Stimulated activated CD8-positive, alpha-beta memory T cell treated with anti-CD3 and anti-CD28 coated beads, Interleukin-12 subunit alpha, Interleukin-12 subunit beta, amount 100 ng/mL, for 24 hours (primary cell): ENCODE measurements around the gene HOPX.
A peak's percentile ranks its signal among the peaks of the same experiment; 100 is the strongest.
"Not testable (repeated sequence)": the region's sequence is repeated elsewhere in the genome, so short reads cannot be mapped to it uniquely, and the experiment has no call there.

Experiments
- DNase-seq: peaks from one replicate; pipeline ENCODE4 v3.0.0-alpha.2; 2020; ENCODE audit errors: extremely low read depth

The HOPX gene

DNA sequence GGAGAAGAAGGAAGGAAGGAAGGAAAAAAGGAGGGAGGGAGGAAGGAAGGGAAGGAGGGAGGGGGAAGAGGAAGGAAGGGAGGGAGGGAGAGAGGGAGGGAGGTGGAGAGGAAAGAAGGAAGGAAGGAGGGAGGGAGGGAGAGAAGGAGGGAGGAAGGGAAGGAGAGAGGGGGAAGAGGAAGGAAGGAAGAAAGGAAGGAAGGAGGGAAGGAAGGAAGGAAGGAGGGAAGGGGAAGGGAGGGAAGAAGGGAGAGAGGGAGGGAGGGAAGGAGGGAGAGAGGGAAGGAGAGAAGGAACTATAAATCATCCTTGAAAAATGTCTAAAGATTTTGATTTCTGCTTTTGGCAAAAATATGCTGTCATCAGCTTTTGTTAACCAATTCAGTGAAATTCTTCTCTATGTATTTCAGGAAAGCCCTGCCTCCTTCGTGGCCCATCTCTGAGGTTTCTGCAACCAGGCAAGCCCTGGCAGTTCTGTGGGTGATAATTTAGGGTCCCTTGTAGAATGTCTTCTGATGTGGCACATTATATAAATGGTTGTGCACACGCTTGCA, 7.1 kb upstream of the HOPX start:
- DNase-seq: no peak

DNA sequence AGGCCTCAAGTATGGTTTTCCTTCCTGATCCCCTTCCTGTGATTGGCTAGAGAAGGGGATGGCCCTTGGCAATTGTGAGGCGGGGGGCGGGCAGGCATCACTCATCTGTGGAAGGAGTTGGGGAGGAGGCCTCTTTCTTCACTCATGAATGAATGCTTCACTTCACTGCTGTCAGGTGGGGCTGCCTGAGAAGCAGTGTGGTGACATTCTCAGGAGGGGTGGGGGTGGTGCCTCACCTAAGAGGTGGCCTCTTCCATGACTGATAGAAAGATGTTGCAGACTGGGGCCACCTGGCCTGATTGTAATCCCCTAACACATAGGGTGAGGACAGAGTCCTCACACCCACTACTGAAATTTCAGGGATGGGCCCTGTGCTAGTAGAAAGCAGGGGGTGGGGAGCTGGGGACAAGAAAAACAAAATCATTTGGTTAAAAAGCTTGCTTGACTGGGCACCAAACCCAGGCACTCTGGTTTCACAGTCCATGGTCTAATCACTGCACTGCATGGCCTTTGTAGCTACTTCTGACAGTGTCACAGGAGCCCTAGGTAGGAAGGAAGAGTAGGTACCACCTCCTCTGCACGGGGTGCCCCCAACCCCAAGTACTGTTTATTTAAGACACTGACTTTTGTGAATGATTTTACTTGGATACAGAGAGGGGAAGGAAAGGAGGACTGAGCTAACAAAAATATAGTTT, 5.6 kb upstream of the HOPX start:
- no peak for DNase-seq

DNA sequence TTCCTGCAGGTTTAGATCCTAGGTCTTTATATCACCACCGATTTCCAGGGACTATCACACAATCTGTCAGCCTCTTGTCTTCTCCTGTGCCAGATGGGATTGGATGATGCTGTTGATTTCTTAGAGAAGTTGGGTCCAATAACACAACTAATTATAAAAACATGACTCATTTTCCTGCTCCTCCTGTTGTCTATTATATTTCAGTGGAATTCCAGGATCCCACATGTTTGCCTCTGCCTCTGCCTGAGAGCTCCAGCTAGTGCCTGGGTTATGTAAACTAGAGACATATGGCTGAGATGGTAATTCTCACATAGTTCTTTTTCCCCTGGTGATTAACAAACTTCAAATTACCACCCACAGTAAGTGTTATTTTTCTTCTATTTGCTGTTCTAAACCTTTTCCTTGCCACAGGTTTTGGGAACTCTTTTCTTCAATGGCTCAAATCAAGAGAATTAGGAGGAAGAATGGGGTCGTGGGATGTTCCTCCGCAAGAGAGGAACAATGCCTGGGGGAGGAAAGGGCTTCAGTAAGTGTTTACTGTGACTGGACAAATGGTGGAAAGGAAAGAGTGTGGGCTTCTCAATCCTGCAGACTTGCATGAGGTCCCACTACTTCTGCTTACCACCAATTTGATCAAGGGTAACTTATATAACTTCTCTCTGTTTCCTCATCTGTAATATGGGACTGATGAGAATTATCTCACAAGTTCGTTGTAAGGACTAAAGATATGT, 3.4 kb upstream of the HOPX start:
- DNase-seq: no peak

- DNase-seq: no peak
These were observed 2.4 kb upstream of the HOPX start for GRCh38 chr4:56683455-56683854.

DNA sequence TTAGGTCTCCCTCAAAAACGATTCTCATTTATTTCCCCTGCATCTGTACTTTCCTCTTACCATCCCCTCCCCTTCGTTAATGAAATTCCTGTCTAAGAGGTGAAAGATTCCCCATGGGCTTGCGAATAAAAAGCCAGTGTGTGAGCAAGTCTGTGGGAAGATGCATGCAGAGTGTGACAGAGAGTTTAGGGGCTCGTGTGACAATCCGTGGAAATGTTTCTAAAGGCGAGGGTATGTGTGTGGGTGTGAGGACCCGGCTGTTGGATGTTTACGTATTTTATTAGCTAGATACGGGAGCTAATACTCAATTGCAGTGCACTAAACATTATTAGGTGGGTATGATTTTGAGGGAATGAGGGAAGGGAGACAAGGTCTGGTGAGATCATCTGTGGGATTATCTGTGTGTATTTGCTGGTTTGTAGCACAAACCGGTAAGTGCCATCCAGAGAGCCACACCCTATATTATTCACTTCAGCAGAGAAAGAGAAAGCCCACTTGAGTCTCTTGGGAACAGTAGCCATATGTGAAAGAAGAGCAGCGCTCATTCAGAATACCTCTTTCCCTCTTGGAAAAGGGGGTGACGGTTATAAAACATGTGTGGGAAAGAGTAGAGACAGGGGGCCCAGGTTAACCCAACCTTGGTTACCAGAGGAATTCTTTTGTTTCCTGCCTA, 893 bp upstream of the HOPX start:
- no peak for DNase-seq

DNA sequence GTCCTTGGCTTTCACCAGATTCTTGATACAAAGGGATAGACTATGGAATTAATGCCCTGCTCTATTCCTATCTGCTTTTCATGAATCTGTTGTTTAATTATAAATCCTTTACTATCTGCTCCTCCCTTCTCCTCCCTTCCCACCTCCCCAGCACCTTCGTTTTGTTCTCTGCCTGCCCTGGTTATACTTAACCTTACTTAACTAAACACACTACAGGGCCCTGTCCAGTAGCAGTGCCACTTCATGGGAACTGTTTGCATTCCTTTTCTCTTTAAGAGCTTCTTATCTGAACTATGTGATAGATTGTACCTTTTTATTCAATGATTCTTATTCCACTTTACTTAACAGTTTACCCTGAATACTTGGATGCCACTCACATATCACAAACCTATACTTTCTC, 830 bp downstream of the HOPX start:
- no peak for DNase-seq

GRCh38 chr4:56677711-56678110, 3.4 kb downstream of the HOPX start:
- DNase-seq: no peak

DNA sequence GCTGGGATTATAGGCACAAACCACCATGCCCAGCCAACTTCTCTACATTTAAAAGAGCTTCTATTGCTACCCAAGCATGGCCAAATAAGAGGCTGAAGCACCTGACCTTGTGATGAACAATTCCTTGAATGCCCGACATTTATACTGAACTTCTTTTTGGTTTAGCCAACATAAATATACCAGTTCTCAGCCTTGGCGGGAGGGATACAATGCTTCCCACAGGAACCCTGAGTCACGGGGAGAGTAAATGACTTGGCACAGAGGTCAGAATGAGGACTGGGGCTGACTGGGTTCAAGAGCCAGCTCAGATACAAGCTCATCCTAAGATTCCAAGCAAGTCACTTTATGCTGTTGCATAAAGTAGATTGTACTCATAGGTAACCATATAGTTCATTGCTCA, 6.1 kb downstream of the HOPX start:
- no peak for DNase-seq

- DNase-seq: no peak
These were observed 9.2 kb downstream of the HOPX start for GRCh38 chr4:56671860-56672259.

DNA sequence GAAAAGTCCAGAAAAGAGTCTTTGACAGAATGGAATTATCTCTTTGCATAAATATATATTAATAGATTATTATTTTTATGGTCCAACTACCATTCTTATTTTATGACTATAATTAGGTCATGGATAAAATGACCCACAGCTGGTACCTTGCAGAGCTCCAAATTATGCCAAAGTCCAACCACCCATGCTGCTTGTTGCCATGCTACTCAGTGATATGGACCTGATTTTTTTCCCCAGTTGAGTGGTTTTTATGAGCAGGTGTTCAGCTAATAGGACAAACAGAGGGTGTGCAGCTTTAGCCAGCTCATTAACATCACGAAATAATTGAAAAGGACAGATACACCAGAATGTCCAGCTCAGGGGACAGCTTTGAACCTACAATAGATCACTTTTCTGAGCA, 9.7 kb downstream of the HOPX start:
- no peak for DNase-seq

DNA sequence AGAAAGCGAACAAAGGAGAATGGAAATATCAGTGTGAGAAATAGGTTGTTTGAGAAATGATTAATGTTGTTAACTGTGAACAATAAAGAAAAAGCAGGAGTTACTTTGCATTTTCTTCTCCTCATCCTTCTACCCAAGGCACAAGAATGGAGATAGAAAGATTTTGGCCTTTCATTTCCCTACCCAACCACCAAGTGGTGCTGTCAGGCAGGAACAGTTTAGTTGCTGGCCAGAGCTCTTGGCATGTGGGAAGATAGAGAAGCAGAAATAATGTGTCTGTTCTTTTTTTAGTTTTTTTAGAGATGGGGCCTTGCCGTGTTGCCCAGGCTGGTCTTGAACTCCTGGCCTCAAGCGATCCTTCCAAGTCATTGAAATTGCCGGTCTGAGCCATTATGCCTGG, 12.8 kb downstream of the HOPX start:
- DNase-seq: no peak

GRCh38 chr4:56667396-56667795, 13.7 kb downstream of the HOPX start:
- not testable (repeated sequence) for DNase-seq

GRCh38 chr4:56666279-56666678, 14.8 kb downstream of the HOPX start:
- no peak for DNase-seq

GRCh38 chr4:56665781-56666180, 15.3 kb downstream of the HOPX start:
- no peak for DNase-seq

DNA sequence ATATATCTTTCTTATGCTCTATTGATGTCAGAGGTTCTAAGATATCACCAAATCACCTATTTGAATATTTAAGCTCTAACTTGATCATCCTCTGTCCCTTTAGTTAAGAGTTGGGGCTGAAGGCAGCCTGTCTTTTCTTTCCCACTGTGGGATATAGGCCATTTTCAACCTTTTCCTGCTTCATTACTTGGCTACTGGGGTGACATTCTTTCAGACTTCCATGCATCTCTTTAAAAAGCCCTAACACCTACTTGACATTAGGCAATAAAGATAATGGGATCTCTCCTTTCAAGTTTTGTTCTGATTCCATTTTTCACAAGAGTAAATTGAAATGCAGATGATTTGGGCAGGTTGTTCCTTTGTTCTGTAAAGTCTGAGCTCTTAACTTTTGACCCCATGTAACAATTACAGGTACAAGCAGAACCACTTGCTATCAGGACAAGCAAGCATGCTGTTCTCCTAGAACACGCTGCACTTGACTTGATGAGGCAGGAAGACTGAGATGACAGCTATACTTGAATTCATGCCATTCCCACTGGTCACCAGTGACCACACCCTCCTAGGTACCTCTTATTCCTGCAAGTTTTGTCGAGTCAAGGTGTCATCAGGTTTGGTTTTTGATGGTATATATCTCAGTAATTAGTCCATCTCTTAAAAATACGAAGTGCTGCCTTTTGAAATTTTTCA, 18.2 kb downstream of the HOPX start:
- no peak for DNase-seq

GRCh38 chr4:56659946-56660345, 21.1 kb downstream of the HOPX start:
- DNase-seq: no peak

DNA sequence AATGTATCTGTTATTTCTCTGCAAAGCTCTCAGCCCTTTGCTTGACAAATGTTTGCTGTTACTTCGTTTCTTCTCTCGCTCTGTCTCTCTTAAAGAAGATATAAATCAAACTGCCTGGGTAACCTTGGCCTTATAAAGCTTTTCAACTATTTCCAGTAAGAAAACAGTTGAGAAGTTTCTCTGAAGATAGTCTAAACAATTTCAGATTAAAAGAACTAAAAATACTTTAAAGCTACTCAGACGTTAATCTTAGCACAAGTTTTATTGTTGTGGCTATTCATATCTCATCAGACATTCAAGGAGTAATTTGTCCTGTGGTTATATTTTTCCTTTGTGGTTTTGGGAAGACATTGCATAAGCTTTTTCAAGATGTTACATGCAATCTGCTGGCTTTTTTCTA, 22.6 kb downstream of the HOPX start:
- DNase-seq: no peak

DNA sequence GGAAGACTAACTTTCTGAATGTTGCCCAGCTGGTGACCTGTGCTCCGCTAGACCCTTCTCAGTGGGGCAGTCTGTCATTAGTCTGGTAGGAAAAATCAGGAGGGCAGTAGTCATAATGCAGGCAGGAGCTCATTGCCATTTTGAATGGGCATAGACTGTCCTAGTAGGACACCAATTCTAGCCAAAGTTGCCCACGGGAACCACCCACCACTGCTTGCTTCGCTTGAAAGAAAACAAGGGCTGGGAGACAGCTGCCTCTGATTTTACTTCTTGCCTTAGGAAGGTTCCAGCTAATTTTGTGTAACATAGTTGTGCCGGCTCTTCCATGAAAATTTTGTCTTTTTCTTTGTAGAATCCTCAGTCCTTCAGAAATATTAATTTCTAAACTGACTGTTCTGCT, 23.3 kb downstream of the HOPX start:
- no peak for DNase-seq

DNA sequence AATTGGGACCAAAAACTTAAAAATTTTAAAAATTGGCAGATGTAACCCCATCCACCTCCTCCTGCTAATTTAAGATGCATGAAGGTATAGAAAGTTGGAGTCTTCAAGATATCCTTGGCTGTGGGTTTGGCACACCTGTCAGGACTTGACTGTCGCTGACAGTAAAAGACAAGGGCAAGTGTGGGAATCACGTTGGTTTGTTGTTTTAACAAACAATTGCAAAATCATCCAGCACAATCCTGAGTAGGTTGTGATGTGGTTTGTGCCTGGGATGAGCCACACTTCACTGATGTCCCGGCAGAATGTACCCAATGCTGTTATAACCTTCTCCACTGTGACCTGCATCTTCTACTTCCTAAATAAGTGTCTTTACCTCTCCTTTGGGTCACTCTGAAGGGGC, 24.0 kb downstream of the HOPX start:
- no peak for DNase-seq

- peak; percentile 31 for DNase-seq
These were observed 24.8 kb downstream of the HOPX start for GRCh38 chr4:56656346-56656643.

DNA sequence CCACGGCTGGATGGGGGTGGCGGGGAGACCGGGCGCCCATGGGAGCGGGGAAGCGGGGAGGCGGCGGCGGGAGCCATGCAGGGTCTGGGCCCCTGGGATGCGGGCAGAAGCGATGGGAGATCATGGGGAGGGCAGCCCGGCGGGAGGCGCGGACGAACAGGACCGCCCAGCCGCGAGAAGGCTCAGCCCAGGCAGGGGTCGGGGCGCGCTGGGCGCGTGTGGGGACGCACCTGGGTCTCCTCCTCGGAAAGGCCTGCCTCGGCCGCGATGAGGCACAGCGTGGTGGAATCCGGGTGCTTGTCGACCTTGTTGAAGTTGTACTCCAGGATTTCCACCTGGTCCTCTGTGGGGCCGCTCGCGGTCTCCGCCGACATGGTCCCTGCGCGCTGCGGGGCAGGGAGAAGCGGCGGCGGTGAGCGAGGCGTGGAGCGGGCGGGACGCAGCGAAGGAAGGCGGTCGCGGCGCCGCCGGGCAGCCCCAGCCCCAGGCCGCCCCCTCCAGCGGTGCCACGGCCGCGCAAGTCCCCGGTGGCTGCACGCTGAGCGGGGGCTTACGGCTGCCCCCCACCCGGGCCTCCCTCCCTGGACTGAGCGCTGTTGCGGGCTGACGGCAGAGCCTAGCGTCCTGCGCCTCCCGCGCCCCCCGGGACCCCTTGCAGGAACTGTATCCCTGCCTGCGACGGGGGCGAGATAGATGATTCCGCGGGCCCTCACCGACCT, 25.3 kb downstream of the HOPX start:
- no peak for DNase-seq

DNA sequence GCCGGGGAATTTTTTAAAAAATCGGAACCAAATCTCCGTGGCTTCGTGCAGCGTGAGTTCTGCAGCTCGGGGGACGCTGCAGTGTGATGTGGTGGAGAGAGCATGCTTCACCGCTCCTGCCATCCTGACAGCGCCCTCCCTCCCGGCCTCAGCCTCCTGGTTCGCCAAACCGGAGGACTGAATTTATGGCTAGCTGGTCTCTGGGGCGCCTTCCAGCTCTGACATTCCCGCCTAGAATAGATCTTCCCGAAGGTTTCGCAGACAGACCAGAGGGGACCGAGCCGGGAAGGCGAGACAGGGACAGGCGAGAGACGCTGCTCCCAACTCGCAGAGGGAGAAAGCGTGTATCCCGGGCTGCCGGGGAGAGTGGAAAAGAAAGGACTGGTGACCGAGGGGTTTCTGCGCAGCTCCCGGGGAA, 25.9 kb downstream of the HOPX start:
- DNase-seq: no peak
